A673 (cell line): Measurements from ENCODE around the gene GRB10. TPM values are rescaled to one million over a fixed set of nuclear protein-coding genes. Genes with fewer than 3 reads are reported as not detected.

Source experiments
- BruUV-seq: library from RNA; stranded (reverse); fragments of 400-500 nt; replicated peaks from 2 replicates; lab custom pipeline; 2021; lab: Mats Ljungman, UMichigan
- CTCF ChIA-PET: fragments of 300-600 bp; sonication (Branson Sonifier 250); formaldehyde crosslinking; loops from one replicate; lab custom pipeline; 2022; ENCODE audit warnings: antibody characterized with exemption; lab: Charles Lee
- POLR2A ChIA-PET: fragments of 300-600 bp; sonication (Branson Sonifier 250); formaldehyde crosslinking; loops from one replicate; lab custom pipeline; 2022; ENCODE audit warnings: antibody characterized with exemption; ENCODE audit not compliant: low non-redundant PET; lab: Charles Lee
- DNase-seq: peaks from one replicate; pipeline ENCODE4 v3.0.0-alpha.2; 2015; ENCODE audit warnings: low spot score
- H3K27ac ChIP-seq: fragments of 200-600 bp; sonication (generic); 2 replicates; pipeline ENCODE4 v1.5.1; 2016; ENCODE audit warnings: mixed run types, low read depth, mild to moderate bottlenecking, mixed read lengths, antibody characterized with exemption, low read length; ENCODE audit not compliant: poor library complexity, severe bottlenecking
- H3K27me3 ChIP-seq: fragments of 200-600 bp; sonication (generic); replicated peaks from 2 replicates; pipeline ENCODE4 v1.6.1; 2017; ENCODE audit warnings: mixed run types, low read depth, mild to moderate bottlenecking, mixed read lengths, antibody characterized with exemption, low read length; ENCODE audit not compliant: insufficient read depth, poor library complexity
- H3K36me3 ChIP-seq: fragments of 200-600 bp; sonication (generic); 2 replicates; pipeline ENCODE4 v1.6.1; 2016; ENCODE audit warnings: mixed run types, mild to moderate bottlenecking, mixed read lengths, antibody characterized with exemption, low read length; ENCODE audit not compliant: insufficient read depth, poor library complexity, severe bottlenecking
- H3K4me1 ChIP-seq: fragments of 200-600 bp; sonication (generic); 2 replicates; pipeline ENCODE4 v1.6.1; 2017; ENCODE audit warnings: mixed run types, mild to moderate bottlenecking, mixed read lengths, antibody characterized with exemption, low read length; ENCODE audit not compliant: insufficient read depth, poor library complexity, severe bottlenecking
- H3K4me3 ChIP-seq: fragments of 200-600 bp; sonication (generic); 2 replicates; pipeline ENCODE4 v1.5.1; 2016; ENCODE audit warnings: low read depth, mixed run types, mild to moderate bottlenecking, mixed read lengths, low read length; ENCODE audit not compliant: poor library complexity, severe bottlenecking
- H3K9me3 ChIP-seq: fragments of 200-600 bp; sonication (generic); 2 replicates; pipeline ENCODE4 v1.6.1; 2016; ENCODE audit warnings: mixed run types, low read depth, mild to moderate bottlenecking, mixed read lengths, antibody characterized with exemption, low read length; ENCODE audit not compliant: poor library complexity, severe bottlenecking
- CTCF ChIP-seq: fragments of 300-800, 200-600 bp; sonication (generic); conservative IDR thresholded peaks from 2 replicates; pipeline ENCODE4 v1.5.1; 2017; ENCODE audit warnings: low read depth, mild to moderate bottlenecking, antibody characterized with exemption, low read length, moderate library complexity, mixed read lengths
- EZH2 ChIP-seq: fragments of 200-600 bp; sonication (generic); IDR thresholded peaks from 2 replicates; pipeline ENCODE4 v1.6.1; 2017; ENCODE audit warnings: borderline replicate concordance, low read depth, mild to moderate bottlenecking, mixed read lengths, antibody characterized with exemption, low read length; ENCODE audit not compliant: poor library complexity, severe bottlenecking
- intact Hi-C: fragments of 100-400 bp; cut with micrococcal nuclease; formaldehyde crosslinking; loops from one replicate; pipeline ENCODE4 v1.10.0; 2022; ENCODE audit not compliant: unreplicated experiment
- total RNA-seq: library from RNA; stranded (reverse); gene quantifications from 2 replicates; pipeline ENCODE4 v1.2.3, GENCODE V29; 2021

The GRB10 gene
- total RNA-seq, 1 experiment from 2014 or later = 0.41 TPM

- ChIA-PET POLR2A (no interaction called here), CTCF (no interaction called here)
- no peak overlapping the region for H3K27ac ChIP-seq
- H3K27me3 ChIP-seq = no peaks in the 10 kb centered on the region
- intact Hi-C loops = no loop called here
- DNase-seq = no peak
- H3K4me1 ChIP-seq = no peaks in the 10 kb centered on the region
- H3K4me3 ChIP-seq = no peak overlapping the region
- no peaks in the 10 kb centered on the region for H3K36me3 ChIP-seq
- no TSS peak for BruUV-seq
- TF ChIP-seq CTCF (no peak), EZH2 (no peak)
- peaks cover 6% of the 10 kb centered on the region for H3K9me3 ChIP-seq
Observed at GRCh38 chr7:50827281-50827680, 44.6 kb upstream of the GRB10 start.

- no peaks in the 10 kb centered on the region for H3K36me3 ChIP-seq
- ChIA-PET CTCF (no interaction called here), POLR2A (no interaction called here)
- no TSS peak for BruUV-seq
- no peak overlapping the region for H3K4me3 ChIP-seq
- no peak for DNase-seq
- H3K4me1 ChIP-seq = no peaks in the 10 kb centered on the region
- H3K9me3 ChIP-seq = peaks cover 6% of the 10 kb centered on the region
- no peak overlapping the region for H3K27ac ChIP-seq
- no peaks in the 10 kb centered on the region for H3K27me3 ChIP-seq
- intact Hi-C loops = no loop called here
- TF ChIP-seq EZH2 (no peak), CTCF (no peak)
Observed at GRCh38 chr7:50826371-50827172, 43.9 kb upstream of the GRB10 start.

GRCh38 chr7:50825465-50825864, 42.8 kb upstream of the GRB10 start:
- intact Hi-C loops = no loop called here
- ChIA-PET POLR2A (no interaction called here), CTCF (no interaction called here)
- TF ChIP-seq CTCF (no peak), EZH2 (no peak)
- no peak overlapping the region for H3K4me3 ChIP-seq
- H3K9me3 ChIP-seq = no peaks in the 10 kb centered on the region
- no peaks in the 10 kb centered on the region for H3K4me1 ChIP-seq
- no peaks in the 10 kb centered on the region for H3K36me3 ChIP-seq
- H3K27ac ChIP-seq = no peak overlapping the region
- no TSS peak for BruUV-seq
- no peak for DNase-seq
- no peaks in the 10 kb centered on the region for H3K27me3 ChIP-seq
